Effector memory CD4-positive, alpha-beta T cell (primary cell): Measurements from ENCODE around the gene OCSTAMP.

Source experiments
- DNase-seq, 3 donors: peaks; one replicate each; pipeline ENCODE4 v3.0.0-alpha.2; 2020
- H3K27ac ChIP-seq: 2 replicates; pipeline ENCODE4 v1.7.0; 2013; ENCODE audit warnings: mild to moderate bottlenecking, low read length, moderate library complexity; ENCODE audit not compliant: insufficient read depth, poor library complexity, severe bottlenecking
- H3K27me3 ChIP-seq: replicated peaks from 2 replicates; pipeline ENCODE4 v1.7.0; 2013; ENCODE audit warnings: mild to moderate bottlenecking, low read length; ENCODE audit not compliant: insufficient read depth, control insufficient read depth, poor library complexity, severe bottlenecking
- H3K36me3 ChIP-seq: 2 replicates; pipeline ENCODE4 v1.7.0; 2013; ENCODE audit warnings: mild to moderate bottlenecking, low read length, moderate library complexity; ENCODE audit not compliant: control insufficient read depth, insufficient read depth
- H3K4me1 ChIP-seq: 2 replicates; pipeline ENCODE4 v1.7.0; 2013; ENCODE audit warnings: low read length, mild to moderate bottlenecking; ENCODE audit not compliant: control insufficient read depth, insufficient read depth, poor library complexity, severe bottlenecking
- H3K4me3 ChIP-seq: 2 replicates; pipeline ENCODE4 v1.7.0; 2013; ENCODE audit warnings: low read length, low read depth, mild to moderate bottlenecking; ENCODE audit not compliant: insufficient read depth, poor library complexity, severe bottlenecking
- H3K9me3 ChIP-seq: 2 replicates; pipeline ENCODE4 v1.7.0; 2013; ENCODE audit warnings: mild to moderate bottlenecking, low read length, moderate library complexity; ENCODE audit not compliant: control insufficient read depth

The OCSTAMP gene

DNA sequence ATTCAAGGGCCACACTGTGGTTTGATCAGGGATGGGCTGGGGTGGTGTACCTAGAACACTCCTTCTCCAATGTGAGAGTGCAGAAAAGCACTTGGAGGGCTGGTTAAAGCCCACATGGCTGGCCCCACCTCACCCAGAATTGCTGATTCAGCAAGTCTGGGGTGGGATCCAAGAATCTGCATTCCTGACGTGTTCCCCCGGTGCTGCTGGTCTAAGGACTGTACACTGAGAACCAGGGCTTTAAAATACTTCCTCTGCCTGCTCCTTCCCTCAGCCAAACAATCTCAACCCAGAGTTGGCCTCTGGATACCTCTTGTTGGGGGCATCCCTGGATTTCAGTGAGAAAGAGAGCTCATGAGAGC is 13.4 kb upstream of the OCSTAMP start:
- H3K27me3 ChIP-seq: peaks cover 5% of the 10 kb centered on the region
- DNase-seq: no peak

DNA sequence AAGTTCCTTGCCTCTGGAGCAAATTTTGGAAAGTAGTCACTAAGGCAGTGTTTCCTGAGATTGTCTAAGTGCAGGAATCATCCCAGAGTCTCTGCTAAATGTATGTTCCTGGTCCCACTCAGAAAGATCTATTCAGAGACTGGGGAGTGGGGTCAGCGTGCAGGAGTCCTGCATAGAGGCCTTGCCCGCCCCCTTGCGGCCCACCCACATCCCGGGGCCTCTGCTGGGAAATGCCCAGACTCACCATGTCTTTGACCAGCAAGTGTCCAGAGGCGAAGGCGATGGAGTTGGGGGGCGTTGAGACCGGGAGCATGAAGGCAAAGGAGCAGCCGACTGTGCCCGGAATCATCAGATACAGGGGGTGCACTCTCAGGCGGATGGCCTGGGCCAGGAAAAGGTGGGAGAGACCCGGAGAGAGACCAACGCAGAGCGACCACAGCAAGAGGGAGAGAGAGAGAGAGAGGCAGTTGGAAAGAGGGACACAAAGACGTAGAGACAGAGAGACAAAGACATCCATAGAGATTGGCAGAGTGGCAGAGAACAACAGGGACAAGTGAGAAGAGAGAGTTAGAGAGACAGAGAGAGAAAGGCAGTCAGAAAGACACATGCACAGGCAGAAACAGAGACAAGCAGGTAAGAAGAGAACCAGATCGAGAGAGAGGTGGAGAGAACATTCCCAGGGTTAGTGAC is 12.9 kb upstream of the OCSTAMP start:
- no peaks in the 10 kb centered on the region for H3K36me3 ChIP-seq
- H3K27ac ChIP-seq: no peak overlapping the region
- no peak for DNase-seq
- H3K9me3 ChIP-seq: no peaks in the 10 kb centered on the region
- H3K27me3 ChIP-seq: peaks cover 5% of the 10 kb centered on the region
- peaks cover 7% of the 10 kb centered on the region for H3K4me1 ChIP-seq
- no peak overlapping the region for H3K4me3 ChIP-seq

More for the DNA sequence above, 13.4 kb upstream of the OCSTAMP start:
- Histone ChIP-seq H3K4me1 (peaks cover 7% of the 10 kb centered on the region), H3K4me3 (no peak overlapping the region), H3K9me3 (no peaks in the 10 kb centered on the region), H3K27ac (no peak overlapping the region), H3K36me3 (no peaks in the 10 kb centered on the region)

DNA sequence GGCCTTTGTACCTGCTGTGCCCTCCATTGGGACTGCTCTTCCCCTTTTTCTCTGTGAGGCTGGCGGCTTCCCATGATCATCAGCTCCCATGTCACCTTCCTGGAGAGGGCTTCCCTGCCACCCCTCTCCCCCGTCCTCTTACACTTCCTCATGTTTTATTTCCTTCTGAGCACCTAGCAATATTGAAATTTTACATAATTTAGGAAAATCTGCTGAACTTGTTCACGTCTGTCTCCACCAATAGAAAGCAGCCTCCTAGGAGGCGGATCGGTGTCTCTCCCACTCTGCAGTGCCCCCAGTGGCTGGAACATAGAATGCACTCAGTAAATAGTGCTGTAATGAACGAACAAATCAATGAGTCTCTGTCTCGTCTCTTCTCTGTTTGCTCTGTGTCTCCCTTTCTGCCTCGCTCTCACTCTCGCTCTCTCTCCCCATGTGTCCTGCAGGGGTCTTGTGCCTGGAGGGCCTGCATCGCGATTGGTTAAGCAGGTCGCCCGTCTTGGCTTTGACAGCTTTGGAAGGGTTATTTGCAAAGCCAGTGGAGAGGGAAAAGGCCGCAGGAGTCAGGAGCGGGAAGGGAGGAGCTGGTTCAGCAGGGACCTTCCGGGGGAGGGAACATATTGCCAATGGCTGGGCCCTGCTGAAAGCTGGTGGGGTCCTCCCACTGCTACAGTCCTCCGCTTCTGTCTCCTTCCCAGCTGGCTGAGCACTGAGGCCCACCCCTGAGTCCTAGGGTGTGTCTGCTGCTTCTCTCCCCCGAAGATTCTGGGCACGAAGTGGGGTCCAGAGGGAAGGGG is 12.1 kb upstream of the OCSTAMP start:
- Histone ChIP-seq H3K36me3 (no peaks in the 10 kb centered on the region), H3K4me3 (no peak overlapping the region), H3K9me3 (no peaks in the 10 kb centered on the region), H3K27me3 (peaks cover 5% of the 10 kb centered on the region), H3K4me1 (peaks cover 7% of the 10 kb centered on the region), H3K27ac (no peak overlapping the region)
- peak in 2 of 3 donors; percentile 4 to 22 for DNase-seq

DNA sequence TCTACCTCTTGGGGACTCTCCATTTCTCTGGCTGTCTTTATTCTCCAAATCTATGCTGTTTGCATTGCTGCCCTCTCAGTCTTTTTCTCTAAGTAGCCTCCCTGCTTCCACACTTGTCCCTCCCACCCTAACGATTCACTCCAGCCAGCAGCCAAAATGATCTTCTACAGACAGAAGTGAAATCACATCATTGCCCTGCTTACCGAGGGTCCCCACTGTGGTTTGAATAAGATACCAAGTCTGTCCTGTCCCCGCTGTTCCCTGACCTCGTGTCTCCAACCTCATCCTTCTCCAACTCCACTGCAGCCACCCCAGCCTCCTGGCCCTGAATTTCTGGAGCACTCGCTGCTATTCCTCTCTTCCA is 11.5 kb upstream of the OCSTAMP start:
- peaks cover 7% of the 10 kb centered on the region for H3K4me1 ChIP-seq
- peaks cover 5% of the 10 kb centered on the region for H3K27me3 ChIP-seq
- no peak for DNase-seq
- H3K9me3 ChIP-seq: no peaks in the 10 kb centered on the region
- H3K4me3 ChIP-seq: no peak overlapping the region
- no peak overlapping the region for H3K27ac ChIP-seq
- H3K36me3 ChIP-seq: no peaks in the 10 kb centered on the region

DNA sequence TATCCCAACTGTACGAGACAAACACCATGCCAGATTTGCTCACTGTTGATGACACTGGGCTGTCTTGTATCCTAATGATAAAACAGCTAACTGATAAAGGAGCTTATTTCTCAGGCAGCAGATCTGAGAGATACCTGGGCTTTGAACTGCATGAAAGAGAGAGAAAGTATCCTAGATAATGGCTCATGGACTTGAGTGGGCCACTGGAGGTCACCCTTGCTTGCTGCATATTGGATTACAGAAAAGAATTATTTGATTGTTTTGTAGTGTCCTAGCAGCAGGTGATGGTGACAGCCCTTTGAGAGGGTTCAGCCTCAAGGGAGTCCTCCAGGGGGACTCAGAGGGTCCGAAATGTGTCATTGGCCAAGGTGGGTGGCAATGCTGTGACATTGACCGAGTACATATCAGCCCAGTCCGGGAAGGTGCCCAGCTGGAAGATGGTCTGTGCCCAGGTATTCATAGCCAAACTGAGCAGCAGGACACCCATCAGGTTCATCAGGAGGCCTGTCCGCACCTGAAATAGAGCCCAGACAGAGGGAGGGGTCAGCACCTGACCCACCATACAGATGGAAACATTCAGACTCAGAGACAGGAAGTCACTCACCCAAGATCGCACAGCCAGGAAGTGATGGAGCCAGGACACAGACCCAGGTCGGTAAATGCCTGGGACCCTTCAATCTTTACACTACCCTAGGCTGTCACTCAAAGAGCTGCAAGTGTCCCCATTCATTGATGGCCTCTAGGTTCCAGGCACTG is 9.4 kb upstream of the OCSTAMP start:
- H3K9me3 ChIP-seq: no peaks in the 10 kb centered on the region
- no peak overlapping the region for H3K4me3 ChIP-seq
- no peaks in the 10 kb centered on the region for H3K36me3 ChIP-seq
- H3K27ac ChIP-seq: no peak overlapping the region
- H3K27me3 ChIP-seq: no peaks in the 10 kb centered on the region
- peaks cover 7% of the 10 kb centered on the region for H3K4me1 ChIP-seq
- DNase-seq: no peak

DNA sequence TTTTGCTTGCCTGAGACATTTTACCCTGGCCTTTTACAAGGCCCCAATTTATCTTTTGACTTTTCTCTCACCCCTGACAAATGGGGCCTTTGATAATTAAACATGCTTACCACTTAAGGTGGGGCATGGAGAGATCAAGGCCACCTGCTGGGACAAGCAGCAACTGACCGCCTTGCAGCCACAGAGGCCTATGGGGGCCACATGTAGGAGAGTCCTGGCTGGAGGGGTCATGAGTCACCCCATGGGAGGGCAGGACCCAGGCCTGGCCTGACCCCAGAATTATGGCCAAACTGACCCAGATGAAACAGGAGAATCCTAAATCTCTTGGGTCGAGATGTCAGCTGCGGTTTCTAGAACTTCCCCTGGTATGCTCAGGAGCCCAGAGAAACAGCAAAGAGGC is 8.5 kb upstream of the OCSTAMP start:
- H3K4me1 ChIP-seq: peaks cover 7% of the 10 kb centered on the region
- DNase-seq: no peak
- H3K4me3 ChIP-seq: no peak overlapping the region
- H3K9me3 ChIP-seq: no peaks in the 10 kb centered on the region
- no peak overlapping the region for H3K27ac ChIP-seq
- no peaks in the 10 kb centered on the region for H3K27me3 ChIP-seq
- no peaks in the 10 kb centered on the region for H3K36me3 ChIP-seq

DNA sequence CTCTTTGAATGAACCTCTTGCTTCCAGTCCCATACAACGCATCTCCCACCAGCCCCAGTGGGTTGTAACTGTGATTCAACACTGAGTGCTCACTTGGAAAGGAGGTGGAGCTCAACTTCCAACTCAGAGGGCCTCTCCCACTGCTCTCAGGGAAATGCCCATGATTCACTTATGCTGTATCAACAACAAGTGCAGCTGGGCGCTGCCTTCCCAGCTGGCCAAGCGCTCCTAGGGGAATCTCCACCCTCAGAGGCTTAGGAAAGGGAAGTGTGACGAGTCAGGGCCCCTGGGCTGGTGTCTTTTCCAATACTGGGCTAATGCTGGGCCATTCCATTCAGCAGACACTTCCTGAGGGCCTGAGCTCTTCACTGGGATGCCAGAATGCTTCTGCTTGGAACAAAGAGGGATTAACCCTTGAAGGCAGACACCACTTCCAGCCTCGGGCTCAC is 8.1 kb upstream of the OCSTAMP start:
- H3K9me3 ChIP-seq: no peaks in the 10 kb centered on the region
- DNase-seq: no peak
- H3K4me1 ChIP-seq: peaks cover 7% of the 10 kb centered on the region
- H3K36me3 ChIP-seq: no peaks in the 10 kb centered on the region
- H3K27ac ChIP-seq: no peak overlapping the region
- H3K4me3 ChIP-seq: no peak overlapping the region
- no peaks in the 10 kb centered on the region for H3K27me3 ChIP-seq

DNA sequence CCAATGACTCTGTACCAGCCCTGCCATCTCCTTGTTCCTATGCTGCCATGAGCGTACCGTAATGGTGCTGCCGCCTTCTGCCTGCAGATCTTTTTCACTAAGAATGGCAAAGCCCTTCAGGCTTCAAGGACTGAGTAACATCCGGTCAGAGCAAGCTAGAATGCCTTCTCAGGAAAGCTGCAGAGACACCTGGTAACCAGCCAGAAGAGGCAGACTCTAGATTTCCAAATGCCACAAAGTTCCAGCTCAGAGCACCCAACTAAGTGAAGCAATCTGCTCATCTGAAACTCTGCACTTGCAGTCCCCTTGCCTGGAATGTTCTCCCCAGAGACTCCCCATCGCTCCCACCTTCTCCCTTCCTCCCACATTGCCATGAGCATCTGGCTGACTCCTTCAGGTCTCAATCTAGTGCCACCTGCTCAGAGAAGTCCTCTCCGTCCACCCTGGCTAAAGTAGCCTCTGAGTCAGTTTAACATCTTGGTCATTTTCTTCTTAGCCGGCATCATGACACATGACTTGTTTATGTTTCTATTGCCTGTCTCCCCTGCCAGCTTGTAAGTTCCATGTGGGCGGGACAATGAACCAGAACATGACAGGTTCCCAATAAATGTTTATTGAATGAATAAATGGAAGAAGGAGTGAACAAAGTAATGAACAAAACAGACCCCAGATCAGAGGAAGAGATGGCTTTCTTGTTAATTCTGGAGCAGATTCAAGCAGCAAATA is 6.9 kb upstream of the OCSTAMP start:
- no peak overlapping the region for H3K27ac ChIP-seq

DNA sequence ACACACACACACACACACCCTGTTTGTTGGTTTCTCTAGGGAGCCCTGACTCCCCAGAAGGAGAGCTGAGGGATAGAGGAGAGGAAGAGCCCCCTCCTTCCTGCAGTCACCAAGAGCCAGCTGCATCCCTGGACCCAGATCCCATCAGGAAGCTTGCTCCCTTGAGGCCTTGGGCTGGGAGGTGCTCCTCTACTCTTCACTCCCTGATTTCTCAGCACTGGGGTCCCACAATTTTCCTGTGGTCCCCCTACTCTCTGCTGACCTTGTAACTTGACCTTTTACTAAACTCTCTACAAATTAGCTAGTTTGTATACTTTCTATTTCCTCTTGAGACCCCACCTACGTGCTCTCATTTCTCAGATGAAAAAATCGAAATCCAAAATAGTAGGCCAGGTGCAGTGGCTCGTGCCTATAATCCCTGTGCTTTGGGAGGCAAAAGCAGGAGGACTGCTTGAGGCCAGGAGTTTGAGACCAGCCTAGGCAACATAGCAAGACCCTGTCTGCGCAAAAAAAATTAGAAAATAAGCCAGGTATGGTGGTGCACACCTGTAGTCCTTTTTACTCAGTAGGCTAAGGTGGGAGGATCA is 5.0 kb upstream of the OCSTAMP start:
- DNase-seq: no peak
- Histone ChIP-seq H3K9me3 (no peaks in the 10 kb centered on the region), H3K4me3 (no peak overlapping the region), H3K27me3 (no peaks in the 10 kb centered on the region), H3K4me1 (peaks cover 7% of the 10 kb centered on the region), H3K36me3 (no peaks in the 10 kb centered on the region), H3K27ac (no peak overlapping the region)

More for the DNA sequence above, 6.9 kb upstream of the OCSTAMP start:
- Histone ChIP-seq H3K9me3 (no peaks in the 10 kb centered on the region), H3K27me3 (no peaks in the 10 kb centered on the region), H3K4me1 (peaks cover 10% of the 10 kb centered on the region), H3K4me3 (no peak overlapping the region), H3K36me3 (no peaks in the 10 kb centered on the region)
- no peak for DNase-seq
